Measurements from ENCODE around the gene LOC128125822.

The LOC128125822 gene

GRCh38 chr6:63565727-63566596 lies 6.3 kb upstream of the LOC128125822 start:
- TF ChIP-seq POLR2AphosphoS5 (IDR thresholded peaks at IDR 0.05): no peak
- TF ChIP-seq POLR2A (IDR thresholded peaks at IDR 0.05): no peak
- TF ChIP-seq CTCF (IDR thresholded peaks at IDR 0.05 in 8 of 11, conservative IDR thresholded peaks at IDR 0.05 in 3 of 11): no peak
- H3K36me3 ChIP-seq: no peaks in the 10 kb centered on the region
- H3K9me3 ChIP-seq: no peaks in the 10 kb centered on the region
- no peak overlapping the region for H3K27ac ChIP-seq
- no peaks in the 10 kb centered on the region for H3K27me3 ChIP-seq (replicated peaks in 1 of 7)
- intact Hi-C loops (cut with DNase I; ENCODE audit: low total_unique reads): no loop called here
- no peaks in the 10 kb centered on the region for H3K4me1 ChIP-seq
- no peak for DNase-seq
- H3K4me3 ChIP-seq: no peak overlapping the region
- 47 to 76% (median 60%) methylated on average over 4 of the region's 4 CpGs for WGBS, 5 donors

GRCh38 chr6:63567966-63568365 lies 4.3 kb upstream of the LOC128125822 start:
- no peaks in the 10 kb centered on the region for H3K27me3 ChIP-seq (replicated peaks in 1 of 7)
- peaks cover 0 to 9% (median 5%) of the 10 kb centered on the region in 6 donors for H3K4me1 ChIP-seq
- TF ChIP-seq POLR2AphosphoS5 (IDR thresholded peaks at IDR 0.05): no peak
- no peak for TF ChIP-seq POLR2A (IDR thresholded peaks at IDR 0.05)
- TF ChIP-seq CTCF (IDR thresholded peaks at IDR 0.05 in 8 of 11, conservative IDR thresholded peaks at IDR 0.05 in 3 of 11): no peak
- intact Hi-C loops (cut with DNase I; ENCODE audit: low total_unique reads): no loop called here
- H3K9me3 ChIP-seq: no peaks in the 10 kb centered on the region
- no peak overlapping the region for H3K4me3 ChIP-seq
- no peak overlapping the region for H3K27ac ChIP-seq
- WGBS, 5 donors: 72 to 92% (median 85%) methylated on average over 1 of the region's 1 CpG
- no peaks in the 10 kb centered on the region for H3K36me3 ChIP-seq
- DNase-seq: no peak

GRCh38 chr6:63571361-63572043 lies 778 bp upstream of the LOC128125822 start:
- Histone ChIP-seq H3K9me3 (no peaks in the 10 kb centered on the region), H3K4me1 (peaks cover 9 to 38% (median 26%) of the 10 kb centered on the region in 6 donors), H3K4me3 (peak overlapping the region; percentile 59 to 93 (median 74)), H3K36me3 (peaks cover 0 to 4% (median 2%) of the 10 kb centered on the region in 6 donors), H3K27me3 (replicated peaks in 1 of 7) (no peaks in the 10 kb centered on the region), H3K27ac (peak overlapping the region; percentile 94 to 100 (median 100))
- intact Hi-C loops (cut with DNase I; ENCODE audit: low total_unique reads): loop anchor here (10.0 kb wide), 1 partner anchor 63 kb away; the partner anchor contains the start of gene PHF3
- no peak for TF ChIP-seq CTCF (IDR thresholded peaks at IDR 0.05 in 8 of 11, conservative IDR thresholded peaks at IDR 0.05 in 3 of 11)
- WGBS, 5 donors: 21 to 29% (median 23%) methylated on average over 20 of the region's 20 CpGs
- peak; percentile 84 for DNase-seq

- peak overlapping the region; percentile 59 to 93 (median 74) for H3K4me3 ChIP-seq
- H3K27ac ChIP-seq: peak overlapping the region; percentile 94 to 100 (median 100)
- H3K36me3 ChIP-seq: peaks cover 3 to 16% (median 14%) of the 10 kb centered on the region in 6 donors
- H3K27me3 ChIP-seq (replicated peaks in 1 of 7): no peaks in the 10 kb centered on the region
- 0 to 1% (median 0%) methylated on average over 13 to 42 of the region's 42 CpGs for WGBS, 5 donors
- TF ChIP-seq POLR2A (IDR thresholded peaks at IDR 0.05) (no peak), POLR2AphosphoS5 (IDR thresholded peaks at IDR 0.05) (no peak), CTCF (IDR thresholded peaks at IDR 0.05 in 8 of 11, conservative IDR thresholded peaks at IDR 0.05 in 3 of 11) (peak in 1 of 11 experiments; percentile 5)
- H3K4me1 ChIP-seq: peaks cover 9 to 40% (median 26%) of the 10 kb centered on the region in 6 donors
- intact Hi-C loops (cut with DNase I; ENCODE audit: low total_unique reads): loop anchor here (10.0 kb wide), 1 partner anchor 62 kb away; the partner anchor contains the start of gene PHF3
- no peak for DNase-seq
- no peaks in the 10 kb centered on the region for H3K9me3 ChIP-seq
These were observed 431 bp downstream of the LOC128125822 start for GRCh38 chr6:63572747-63573075.

Data from spleen (tissue), 11 donors.